Panc1 (cell line): Measurements from ENCODE around the gene USP9X. TPM values are rescaled to one million over a fixed set of nuclear protein-coding genes. Genes with fewer than 3 reads are reported as not detected.
"Not testable (repeated sequence)": the region's sequence is repeated elsewhere in the genome, so short reads cannot be mapped to it uniquely, and the experiment has no call there.

Source experiments
- ATAC-seq: fragments of 200-7000 bp; cut with Tn5 transposase; 2 replicates; pipeline ENCODE4 v1.9.1; 2020; ENCODE audit warnings: mild to moderate bottlenecking, moderate library complexity
- BruUV-seq: library from RNA; stranded (reverse); fragments of 400-500 nt; replicated peaks from 2 replicates; lab custom pipeline; 2021; lab: Mats Ljungman, UMichigan
- CTCF ChIA-PET: fragments of 300-600 bp; sonication (Branson Sonifier 250); formaldehyde crosslinking; loops from one replicate; lab custom pipeline; 2022; ENCODE audit warnings: antibody characterized with exemption; lab: Charles Lee
- POLR2A ChIA-PET: fragments of 300-600 bp; sonication (Branson Sonifier 250); formaldehyde crosslinking; loops from one replicate; lab custom pipeline; 2022; ENCODE audit warnings: antibody characterized with exemption; lab: Charles Lee
- DNase-seq: peaks from one replicate; pipeline ENCODE4 v3.0.0-alpha.2; 2010; ENCODE audit warnings: low read depth, low spot score
- H3K27ac ChIP-seq: 2 replicates; pipeline ENCODE4 v1.5.1; 2011; ENCODE audit warnings: mild to moderate bottlenecking, low read length, inconsistent platforms
- H3K27me3 ChIP-seq: fragments of 200-500 bp; sonication (Bioruptor generic); 2 replicates; pipeline ENCODE4 v1.6.0; 2014; ENCODE audit warnings: low read length, inconsistent platforms; ENCODE audit not compliant: control insufficient read depth, insufficient read depth
- H3K36me3 ChIP-seq: fragments of 200-500 bp; sonication (Bioruptor generic); 2 replicates; pipeline ENCODE4 v1.5.1; 2014; ENCODE audit warnings: inconsistent platforms, mild to moderate bottlenecking, low read length, moderate library complexity; ENCODE audit not compliant: control insufficient read depth, insufficient read depth
- H3K4me1 ChIP-seq: 2 replicates; pipeline ENCODE4 v1.5.1; 2011; ENCODE audit warnings: inconsistent platforms, mild to moderate bottlenecking, low read length, moderate library complexity; ENCODE audit not compliant: control insufficient read depth, insufficient read depth
- H3K4me3 ChIP-seq, 2 experiments: 2 replicates each; pipeline ENCODE4 v1.5.1; 2011 to 2012; ENCODE audit warnings: low read depth in 2 of 2, low read length in 2 of 2, mild to moderate bottlenecking in 2 of 2, inconsistent platforms in 1 of 2, moderate library complexity in 1 of 2
- H3K9me3 ChIP-seq: fragments of 200-500 bp; sonication (Bioruptor generic); 2 replicates; pipeline ENCODE4 v1.5.1; 2014; ENCODE audit warnings: low read depth, mild to moderate bottlenecking, inconsistent platforms, low read length, moderate library complexity; ENCODE audit not compliant: control insufficient read depth, insufficient read depth
- POLR2AphosphoS5 ChIP-seq: IDR thresholded peaks from 2 replicates; pipeline ENCODE4 v1.6.1; 2012; ENCODE audit warnings: mild to moderate bottlenecking, low read depth, low read length, moderate library complexity
- SIN3A ChIP-seq: IDR thresholded peaks from 2 replicates; pipeline ENCODE4 v1.6.1; 2012; ENCODE audit warnings: low read depth, mild to moderate bottlenecking, low read length, moderate library complexity, borderline replicate concordance; ENCODE audit not compliant: insufficient read depth
- TCF7L2 ChIP-seq: IDR thresholded peaks from 2 replicates; pipeline ENCODE4 v1.6.1; 2011; ENCODE audit warnings: mild to moderate bottlenecking, low read depth, low read length, inconsistent platforms
- in situ Hi-C: cut with HindIII; loops from 2 replicates; pipeline ENCODE4 v1.10.0; 2016; ENCODE audit warnings: low sequenced_read_pairs, low pct_unique_long_range_greater_than_20kb
- intact Hi-C: fragments of 100-400 bp; cut with micrococcal nuclease; formaldehyde crosslinking; loops from one replicate; pipeline ENCODE4 v1.10.0; 2022; ENCODE audit not compliant: unreplicated experiment
- total RNA-seq: library from RNA; stranded (reverse); gene quantifications from one replicate; pipeline ENCODE4 v1.2.1, GENCODE V29; 2021; ENCODE audit not compliant: unreplicated experiment
- TF ChIP-seq, protein P1 (sequence below): fragments of 450-650 bp; IDR thresholded peaks from 2 replicates; pipeline ENCODE4 v1.5.1; 2017; ENCODE audit warnings: mild to moderate bottlenecking
- TF ChIP-seq, protein P2 (sequence below), 2 experiments: IDR thresholded peaks; 2 replicates each; pipeline ENCODE4 v1.6.1; 2011 to 2012; ENCODE audit warnings: low read depth in 2 of 2, control low read depth in 1 of 2, low read length in 1 of 2, mild to moderate bottlenecking in 1 of 2, moderate library complexity in 1 of 2; ENCODE audit not compliant: insufficient read depth in 1 of 2

The USP9X gene
- total RNA-seq, 1 experiment from 2014 or later, result 44.4 TPM

DNA sequence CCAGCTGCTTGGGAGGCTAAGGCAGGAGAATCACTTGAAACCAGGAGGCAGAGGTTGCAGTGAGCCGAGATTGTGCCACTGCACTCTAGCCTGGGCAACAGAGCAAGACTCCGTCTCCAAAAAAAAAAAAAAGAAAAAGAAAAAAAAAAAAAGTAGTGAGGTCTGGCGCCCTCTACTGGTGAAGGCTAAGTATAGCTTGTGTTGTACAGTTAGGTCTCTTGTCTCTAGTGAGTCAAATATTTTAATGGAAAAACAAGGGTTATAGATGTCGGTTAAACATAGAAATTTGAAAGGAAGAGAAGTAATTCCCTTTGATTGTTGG lies 29.8 kb downstream of the USP9X start:
- peak; percentile 2 for DNase-seq
- peak; percentile 73 for ATAC-seq
- H3K36me3 ChIP-seq, H3K9me3 ChIP-seq, BruUV-seq, H3K27me3 ChIP-seq, H3K27ac ChIP-seq, POLR2A ChIA-PET, H3K4me3 ChIP-seq, in situ Hi-C loops, intact Hi-C loops, H3K4me1 ChIP-seq: not testable (repeated sequence)
- TF ChIP-seq, protein P1, sequence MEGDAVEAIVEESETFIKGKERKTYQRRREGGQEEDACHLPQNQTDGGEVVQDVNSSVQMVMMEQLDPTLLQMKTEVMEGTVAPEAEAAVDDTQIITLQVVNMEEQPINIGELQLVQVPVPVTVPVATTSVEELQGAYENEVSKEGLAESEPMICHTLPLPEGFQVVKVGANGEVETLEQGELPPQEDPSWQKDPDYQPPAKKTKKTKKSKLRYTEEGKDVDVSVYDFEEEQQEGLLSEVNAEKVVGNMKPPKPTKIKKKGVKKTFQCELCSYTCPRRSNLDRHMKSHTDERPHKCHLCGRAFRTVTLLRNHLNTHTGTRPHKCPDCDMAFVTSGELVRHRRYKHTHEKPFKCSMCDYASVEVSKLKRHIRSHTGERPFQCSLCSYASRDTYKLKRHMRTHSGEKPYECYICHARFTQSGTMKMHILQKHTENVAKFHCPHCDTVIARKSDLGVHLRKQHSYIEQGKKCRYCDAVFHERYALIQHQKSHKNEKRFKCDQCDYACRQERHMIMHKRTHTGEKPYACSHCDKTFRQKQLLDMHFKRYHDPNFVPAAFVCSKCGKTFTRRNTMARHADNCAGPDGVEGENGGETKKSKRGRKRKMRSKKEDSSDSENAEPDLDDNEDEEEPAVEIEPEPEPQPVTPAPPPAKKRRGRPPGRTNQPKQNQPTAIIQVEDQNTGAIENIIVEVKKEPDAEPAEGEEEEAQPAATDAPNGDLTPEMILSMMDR, result peak; percentile 78
- CTCF ChIA-PET, result interaction anchor here (0.5 to 1.0 kb wide), 8 partner anchors 91 to 388 kb away, joined by 3 to 7 read pairs (median 4); no protein-coding TSS in a partner anchor

DNA sequence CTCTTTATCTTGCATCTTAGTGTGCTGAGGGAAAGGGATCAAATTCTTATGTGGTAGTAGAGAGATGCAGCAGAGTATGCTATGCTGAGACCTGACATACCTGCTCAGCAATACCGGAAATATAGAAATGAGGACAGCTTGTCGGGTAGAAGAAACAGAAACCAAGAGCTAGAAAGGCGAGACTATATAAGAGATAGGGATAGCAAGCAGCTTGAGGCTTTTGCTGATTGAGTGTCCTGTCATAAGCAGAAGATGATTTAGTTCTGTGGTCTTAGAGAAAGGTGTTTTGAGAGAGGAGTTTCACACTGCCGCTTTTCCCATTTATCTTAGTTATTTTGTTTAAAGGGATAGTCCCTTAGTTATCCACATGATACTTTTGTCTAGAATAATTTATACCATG lies 31.7 kb downstream of the USP9X start:
- Histone ChIP-seq H3K27ac (no peak overlapping the region), H3K4me3 (no peak overlapping the region), H3K36me3 (no peaks in the 10 kb centered on the region), H3K4me1 (no peaks in the 10 kb centered on the region), H3K9me3 (no peaks in the 10 kb centered on the region), H3K27me3 (no peaks in the 10 kb centered on the region)
- DNase-seq (no peak), ATAC-seq (no peak)
- CTCF ChIA-PET, result no interaction called here
- in situ Hi-C loops (no loop called here), intact Hi-C loops (no loop called here)
- no TSS peak for BruUV-seq
- TF ChIP-seq POLR2AphosphoS5, result no peak
- TF ChIP-seq, protein P2, sequence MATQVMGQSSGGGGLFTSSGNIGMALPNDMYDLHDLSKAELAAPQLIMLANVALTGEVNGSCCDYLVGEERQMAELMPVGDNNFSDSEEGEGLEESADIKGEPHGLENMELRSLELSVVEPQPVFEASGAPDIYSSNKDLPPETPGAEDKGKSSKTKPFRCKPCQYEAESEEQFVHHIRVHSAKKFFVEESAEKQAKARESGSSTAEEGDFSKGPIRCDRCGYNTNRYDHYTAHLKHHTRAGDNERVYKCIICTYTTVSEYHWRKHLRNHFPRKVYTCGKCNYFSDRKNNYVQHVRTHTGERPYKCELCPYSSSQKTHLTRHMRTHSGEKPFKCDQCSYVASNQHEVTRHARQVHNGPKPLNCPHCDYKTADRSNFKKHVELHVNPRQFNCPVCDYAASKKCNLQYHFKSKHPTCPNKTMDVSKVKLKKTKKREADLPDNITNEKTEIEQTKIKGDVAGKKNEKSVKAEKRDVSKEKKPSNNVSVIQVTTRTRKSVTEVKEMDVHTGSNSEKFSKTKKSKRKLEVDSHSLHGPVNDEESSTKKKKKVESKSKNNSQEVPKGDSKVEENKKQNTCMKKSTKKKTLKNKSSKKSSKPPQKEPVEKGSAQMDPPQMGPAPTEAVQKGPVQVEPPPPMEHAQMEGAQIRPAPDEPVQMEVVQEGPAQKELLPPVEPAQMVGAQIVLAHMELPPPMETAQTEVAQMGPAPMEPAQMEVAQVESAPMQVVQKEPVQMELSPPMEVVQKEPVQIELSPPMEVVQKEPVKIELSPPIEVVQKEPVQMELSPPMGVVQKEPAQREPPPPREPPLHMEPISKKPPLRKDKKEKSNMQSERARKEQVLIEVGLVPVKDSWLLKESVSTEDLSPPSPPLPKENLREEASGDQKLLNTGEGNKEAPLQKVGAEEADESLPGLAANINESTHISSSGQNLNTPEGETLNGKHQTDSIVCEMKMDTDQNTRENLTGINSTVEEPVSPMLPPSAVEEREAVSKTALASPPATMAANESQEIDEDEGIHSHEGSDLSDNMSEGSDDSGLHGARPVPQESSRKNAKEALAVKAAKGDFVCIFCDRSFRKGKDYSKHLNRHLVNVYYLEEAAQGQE (IDR thresholded peaks at IDR 0.05; ENCODE audit: insufficient read depth in 1 of 2, low read depth in 2 of 2, low read length in 1 of 2), result no peak
- no peak for TF ChIP-seq TCF7L2
- TF ChIP-seq SIN3A, result no peak
- TF ChIP-seq, protein P1, result no peak
- POLR2A ChIA-PET, result no interaction called here

DNA sequence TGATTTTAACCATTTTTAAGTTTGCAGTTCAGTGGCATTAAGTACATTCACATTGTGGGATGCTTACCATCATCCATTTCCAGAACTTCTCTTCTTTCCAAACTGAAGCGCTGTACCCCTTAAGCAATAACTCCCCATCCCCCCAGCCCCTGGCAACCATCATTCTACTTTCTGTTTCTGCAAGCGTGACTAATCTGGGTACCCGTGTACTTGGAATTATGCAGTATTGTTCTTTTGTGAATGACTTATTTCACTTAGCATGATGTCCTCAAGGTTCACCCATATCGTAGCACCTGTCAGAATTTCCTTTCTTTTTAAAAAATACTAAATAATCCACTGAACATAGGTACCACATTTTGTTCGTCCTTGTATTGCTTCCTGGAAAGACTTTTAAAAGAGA lies 32.9 kb downstream of the USP9X start:
- ATAC-seq, result no peak
- no peaks in the 10 kb centered on the region for H3K36me3 ChIP-seq
- H3K27me3 ChIP-seq, result no peaks in the 10 kb centered on the region
- intact Hi-C loops (no loop called here), in situ Hi-C loops (no loop called here)
- no peaks in the 10 kb centered on the region for H3K4me1 ChIP-seq
- TF ChIP-seq TCF7L2 (no peak), POLR2AphosphoS5 (no peak), SIN3A (no peak)
- TF ChIP-seq, protein P2 (IDR thresholded peaks at IDR 0.05; ENCODE audit: insufficient read depth in 1 of 2, low read depth in 2 of 2, low read length in 1 of 2), result no peak
- TF ChIP-seq, protein P1, result no peak
- no peak overlapping the region for H3K4me3 ChIP-seq
- no TSS peak for BruUV-seq
- CTCF ChIA-PET, result no interaction called here
- H3K27ac ChIP-seq, result no peak overlapping the region
- no peaks in the 10 kb centered on the region for H3K9me3 ChIP-seq
- POLR2A ChIA-PET, result no interaction called here
- DNase-seq, result no peak
